ENCODE results near the gene LKAAEAR1.

LKAAEAR1 gene

DNA sequence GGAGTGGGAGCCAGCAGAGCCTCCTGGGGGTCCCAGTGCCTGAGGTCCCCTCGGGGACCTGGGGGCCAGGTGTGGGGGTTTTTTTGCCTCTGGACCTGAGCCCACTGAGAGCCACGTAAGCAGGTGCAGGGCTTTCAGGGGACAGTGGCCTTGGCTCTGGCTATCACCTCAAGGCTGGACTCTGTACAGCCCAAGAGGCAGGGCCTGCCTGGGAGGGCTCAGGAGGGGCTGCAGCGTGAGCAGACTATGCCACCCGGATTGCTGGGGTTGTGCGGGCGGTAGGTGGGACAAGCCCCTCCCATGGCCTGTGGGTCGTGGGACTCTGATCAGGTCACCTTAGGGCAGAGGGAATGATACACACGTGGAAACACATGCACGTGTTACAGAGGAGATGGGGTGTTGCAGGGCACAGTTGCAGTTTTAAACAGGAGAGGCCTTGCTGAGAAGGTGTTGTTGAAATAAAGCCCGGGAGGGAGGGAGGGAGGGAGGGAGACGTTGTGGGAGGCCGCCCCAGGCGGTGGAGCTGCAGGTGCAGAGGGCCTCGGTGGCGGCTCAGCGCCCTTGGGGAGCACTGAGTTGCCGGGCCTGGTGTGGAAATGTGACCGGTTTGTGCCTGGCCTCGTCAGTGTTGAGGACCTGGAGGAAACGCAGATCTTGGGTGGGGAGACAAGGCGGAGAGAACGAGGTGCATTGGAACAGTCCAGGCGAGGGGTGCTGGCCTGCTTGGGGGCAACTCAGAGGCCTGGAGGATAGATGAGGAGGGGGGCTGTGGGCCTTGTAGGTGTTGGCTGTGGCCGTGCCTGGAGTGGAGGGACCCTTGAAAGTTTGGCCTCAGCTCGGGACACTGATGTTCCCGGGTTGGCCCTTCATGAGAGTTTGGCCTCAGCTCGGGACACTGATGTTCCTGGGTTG lies 18.9 kb downstream of the LKAAEAR1 start:
- no peak for DNase-seq (ENCODE audit: low read depth)

DNA sequence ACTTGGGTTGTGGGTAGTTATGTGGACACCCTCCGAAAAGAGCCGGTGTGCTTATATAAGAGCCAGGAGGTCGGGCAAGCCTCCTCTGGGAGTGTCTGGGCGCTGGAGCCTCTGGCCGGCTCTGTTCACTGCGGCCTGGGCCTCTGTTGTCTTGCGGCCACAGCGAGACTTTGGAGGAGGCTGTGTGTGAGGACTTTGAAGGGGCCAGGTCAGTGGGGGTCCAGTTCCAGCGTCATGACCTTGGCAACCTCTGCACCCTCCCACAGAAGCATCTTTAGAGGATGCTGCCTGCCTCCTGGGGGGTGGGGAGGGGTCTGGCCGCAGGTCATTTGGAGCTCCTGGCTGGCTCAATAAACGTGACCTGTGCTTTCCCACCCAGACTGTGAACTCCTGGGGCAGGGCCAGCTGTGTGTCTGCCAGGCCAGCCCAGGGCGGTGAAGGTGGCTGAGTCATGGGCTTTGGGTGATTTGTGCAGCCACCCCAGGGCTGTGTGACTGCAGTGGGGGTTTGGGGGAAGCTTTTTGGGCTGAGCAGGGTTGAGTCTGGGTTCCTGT lies 20.0 kb downstream of the LKAAEAR1 start:
- no peak for DNase-seq (ENCODE audit: low read depth)

DNA sequence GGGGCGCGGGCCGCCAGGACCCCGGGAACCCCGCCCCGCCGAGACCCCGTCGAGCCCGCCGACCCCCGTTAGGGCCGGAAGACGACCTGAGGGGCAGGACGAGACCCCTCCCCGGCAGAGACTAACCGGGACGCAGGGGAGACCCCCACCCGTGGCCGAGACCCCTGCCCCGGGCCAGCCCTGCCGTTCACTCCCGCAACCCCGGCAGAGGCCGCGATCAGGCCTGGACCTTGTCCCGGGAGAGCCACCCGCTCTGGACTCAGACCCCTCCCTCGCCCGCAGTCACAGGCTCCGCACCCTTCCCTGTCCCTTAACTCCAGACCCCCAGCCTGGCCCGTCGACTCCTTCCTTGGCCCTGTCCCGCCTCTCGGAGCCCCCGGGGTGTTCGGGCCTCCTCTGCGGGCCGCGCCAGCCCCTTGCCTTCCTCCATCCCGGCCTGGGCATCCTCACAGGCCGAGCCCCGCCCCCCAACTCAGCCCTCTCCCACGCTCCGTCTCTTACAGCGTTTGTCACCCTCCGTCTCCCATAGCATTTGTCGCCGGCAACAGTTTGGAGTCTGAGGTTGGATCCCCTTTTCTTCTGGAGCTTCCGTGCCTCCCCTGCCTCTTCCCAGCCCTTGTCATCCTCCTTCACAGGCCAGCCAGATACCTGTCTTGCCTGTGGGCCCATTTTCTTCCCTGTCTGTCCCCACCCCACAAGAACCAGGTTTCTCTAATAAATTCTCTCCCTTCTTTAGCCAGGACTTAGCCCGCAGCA lies 20.6 kb downstream of the LKAAEAR1 start:
- no peak for DNase-seq (ENCODE audit: low read depth)

DNA sequence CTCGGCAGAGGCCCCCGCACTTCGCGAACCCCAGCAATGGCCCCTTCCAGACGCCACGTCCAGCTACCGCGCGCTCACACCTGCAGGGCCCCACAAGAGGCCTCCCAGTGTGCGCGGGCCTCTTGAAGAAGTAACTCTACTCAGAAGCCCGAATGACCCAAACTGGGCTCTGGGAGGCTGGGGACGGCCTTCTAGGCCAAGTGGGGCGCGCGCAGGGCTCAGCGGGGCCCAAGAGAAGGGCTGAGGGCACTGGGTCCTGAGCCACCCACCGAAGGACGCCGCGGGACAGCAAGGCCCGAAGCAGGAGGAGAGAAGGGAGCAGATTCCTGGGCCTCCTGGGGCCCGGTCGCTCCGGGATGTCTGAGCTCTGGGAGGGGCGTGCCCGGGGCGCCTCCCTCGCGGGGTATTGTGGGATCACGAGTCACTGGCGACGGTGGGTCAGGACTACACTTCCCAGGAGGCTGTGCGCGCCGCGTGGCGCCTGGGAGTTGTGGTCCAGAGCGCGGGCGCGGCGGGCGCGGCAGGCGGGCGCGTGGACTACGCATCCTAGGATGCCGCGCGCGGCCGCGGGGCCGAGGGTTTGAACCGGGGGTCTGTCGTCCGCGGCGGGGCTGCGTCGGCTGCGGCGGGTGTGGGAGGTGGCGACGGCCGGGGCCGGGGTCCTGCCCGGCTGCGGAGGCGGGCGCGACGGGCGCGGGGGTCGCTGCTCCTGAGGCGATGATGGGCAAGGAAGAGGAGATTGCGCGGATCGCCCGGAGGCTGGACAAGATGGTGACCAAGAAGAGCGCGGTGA lies 21.4 kb downstream of the LKAAEAR1 start, which contains the start of gene TCEA2:
TCEA2 (plus strand) TSS at position 603 of the 793 bp plus-strand sequence; CDS start at position 718, 115 bp downstream.
- peak; percentile 84 for DNase-seq (ENCODE audit: low read depth)

DNA sequence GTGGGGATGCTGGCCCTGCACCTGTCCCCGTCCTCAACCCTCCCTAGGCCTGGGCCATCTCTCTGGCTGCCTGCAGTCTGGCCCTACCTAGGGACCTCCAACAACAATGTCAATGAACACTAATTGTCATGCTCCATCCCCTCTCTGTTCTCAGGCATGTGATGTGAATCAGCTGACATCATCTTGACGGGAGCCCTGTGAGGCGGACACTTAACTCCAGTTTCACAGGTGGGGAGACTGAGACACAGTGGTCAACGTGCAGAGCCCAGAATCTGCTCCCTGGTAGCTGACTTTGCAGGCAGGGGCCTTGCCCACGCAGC lies 22.0 kb downstream of the LKAAEAR1 start:
- DNase-seq (ENCODE audit: low read depth) = no peak

DNA sequence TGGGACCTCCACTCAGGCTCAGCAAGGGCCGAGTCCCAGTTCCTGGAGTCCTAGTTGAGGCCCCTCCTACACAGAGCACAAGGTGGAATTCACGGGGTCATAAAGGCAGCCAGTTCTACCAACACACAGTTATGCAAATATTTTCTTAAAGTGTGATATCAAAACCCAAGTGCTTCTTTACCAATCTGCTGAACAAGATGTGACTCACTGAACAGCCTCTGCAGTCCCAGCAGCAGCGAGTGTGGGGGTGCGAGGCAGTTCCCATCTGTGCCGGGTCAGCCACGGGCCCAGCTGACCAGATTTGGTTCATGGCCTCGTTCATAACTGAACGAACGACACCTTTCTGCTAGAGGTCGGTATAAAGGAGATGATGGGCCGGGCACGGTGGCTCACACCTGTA lies 25.7 kb downstream of the LKAAEAR1 start:
- DNase-seq (ENCODE audit: low read depth) = no peak

- DNase-seq (ENCODE audit: low read depth) = no peak
These were observed 26.3 kb downstream of the LKAAEAR1 start for GRCh38 chr20:64057628-64058498.

- DNase-seq (ENCODE audit: low read depth) = no peak
These were observed 27.1 kb downstream of the LKAAEAR1 start for GRCh38 chr20:64056889-64057627.

GRCh38 chr20:64056639-64056888 lies 27.6 kb downstream of the LKAAEAR1 start:
- DNase-seq (ENCODE audit: low read depth) = no peak

DNA sequence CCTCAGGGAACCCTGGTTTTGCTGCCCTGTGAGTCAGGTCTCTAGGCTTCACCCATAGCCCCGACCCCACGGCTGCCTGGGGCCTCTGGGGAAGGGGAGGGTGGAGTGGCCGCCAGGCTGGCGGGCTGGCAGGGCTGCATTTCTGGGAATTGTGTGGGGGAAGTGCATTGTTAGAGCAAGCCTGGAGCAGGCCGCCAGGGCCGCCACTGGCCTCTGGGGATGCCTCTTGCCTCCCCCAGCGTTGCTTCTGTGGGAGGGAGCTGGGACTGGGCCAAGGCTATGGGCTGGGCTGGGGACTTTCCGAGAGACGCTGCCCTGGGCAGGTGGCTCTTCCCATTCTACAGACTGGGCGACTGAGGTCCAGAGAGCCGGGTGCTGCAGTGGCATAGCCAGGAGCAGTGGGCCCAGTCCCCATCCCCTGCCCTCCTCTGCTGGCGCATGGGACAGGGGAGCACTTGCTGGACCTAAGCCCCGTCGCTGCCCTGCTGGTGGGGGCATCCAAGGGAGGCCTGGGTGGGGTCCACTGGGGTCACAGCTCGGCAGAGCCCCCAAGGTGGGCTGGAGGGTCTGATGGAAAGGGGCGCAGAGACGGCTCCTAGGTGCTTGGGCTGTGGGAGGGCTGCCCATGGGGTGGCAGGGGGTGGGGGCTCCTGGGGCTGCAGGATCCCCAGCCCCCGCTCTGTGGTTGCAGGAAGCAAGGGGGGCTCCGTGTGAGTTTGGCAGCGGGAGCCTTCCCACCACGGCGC lies 28.1 kb downstream of the LKAAEAR1 start:
- no peak for DNase-seq (ENCODE audit: low read depth)

- no peak for DNase-seq (ENCODE audit: low read depth)
These were observed 28.8 kb downstream of the LKAAEAR1 start for GRCh38 chr20:64055396-64055892.

GRCh38 chr20:64053841-64054661 lies 30.1 kb downstream of the LKAAEAR1 start:
- peak; percentile 84 for DNase-seq (ENCODE audit: low read depth)

GRCh38 chr20:64052987-64053840 lies 31.0 kb downstream of the LKAAEAR1 start:
- DNase-seq (ENCODE audit: low read depth) = no peak

- DNase-seq (ENCODE audit: low read depth) = no peak
These were observed 31.9 kb downstream of the LKAAEAR1 start for GRCh38 chr20:64052326-64052722.

DNA sequence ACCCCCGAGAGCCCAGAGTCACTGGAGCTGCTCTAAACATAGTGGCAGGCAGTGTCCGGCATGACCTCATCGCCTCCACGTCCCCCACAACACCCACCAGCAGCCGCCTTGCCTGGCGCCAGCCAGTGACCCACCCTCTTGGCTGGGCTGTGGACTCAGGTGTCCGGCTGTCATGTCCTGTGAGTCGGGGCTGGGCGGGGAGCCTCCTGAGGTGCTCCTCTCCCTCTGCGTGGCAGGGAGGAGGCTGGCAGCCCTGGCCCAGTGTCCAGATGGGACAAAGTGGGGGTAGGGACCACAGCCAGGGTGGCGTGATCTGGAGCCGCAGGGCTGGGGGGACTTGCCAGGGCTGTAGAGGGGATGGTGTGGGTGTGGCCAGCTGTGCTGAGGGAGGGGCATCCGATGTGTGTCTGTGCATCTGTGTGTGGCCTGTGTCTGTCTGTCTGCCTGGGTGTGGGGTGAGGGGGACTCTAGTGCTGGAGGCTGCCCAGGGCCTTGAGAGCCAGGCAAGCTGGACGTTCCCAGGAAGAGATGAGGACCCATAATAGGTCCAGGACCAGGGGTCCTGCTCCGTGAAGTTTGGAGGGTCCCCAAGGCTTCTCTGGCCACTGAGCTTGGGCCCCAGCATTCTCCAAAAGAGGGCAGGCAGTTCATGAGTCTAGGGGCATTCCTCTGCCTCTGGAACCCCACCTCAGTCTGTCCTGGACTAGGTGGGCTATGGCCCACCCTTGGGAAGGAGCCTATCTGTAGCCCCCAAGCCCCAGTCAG lies 32.5 kb downstream of the LKAAEAR1 start:
- no peak for DNase-seq (ENCODE audit: low read depth)

DNA sequence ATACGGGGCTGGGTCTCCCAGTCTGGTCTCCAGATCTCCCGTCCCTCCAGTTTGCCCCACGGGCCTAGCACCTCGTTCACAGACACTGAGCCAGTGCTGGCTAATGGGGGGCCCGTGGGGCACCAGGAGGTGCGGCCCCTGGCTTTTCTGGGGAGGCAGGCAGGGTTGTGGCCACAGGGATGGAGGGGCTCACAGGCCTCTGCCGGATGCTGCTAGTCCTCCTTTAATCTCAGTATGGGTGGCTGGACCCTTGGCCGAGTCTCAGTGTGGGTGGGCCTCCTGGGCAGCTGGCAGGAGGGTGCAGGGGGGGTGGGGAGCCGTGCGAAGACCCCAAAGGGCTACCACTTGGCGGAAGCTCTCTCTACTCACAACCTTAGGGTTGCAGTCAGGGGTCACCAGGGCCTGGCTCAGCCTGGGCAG lies 33.2 kb downstream of the LKAAEAR1 start:
- DNase-seq (ENCODE audit: low read depth) = no peak

All from CMK (cell line).